Smooth muscle cell (in vitro differentiated cells): ENCODE data around the gene SLC22A23. TPM values are rescaled to one million over a fixed set of nuclear protein-coding genes. Genes with fewer than 3 reads are reported as not detected.

Source experiments
- DNase-seq: peaks from one replicate; lab custom pipeline; 2025; ENCODE audit not compliant: unreplicated experiment; lab: John Stamatoyannopoulos, UW
- H2AFZ ChIP-seq: fragments of 200-600 bp; sonication (generic); 2 replicates; pipeline ENCODE4 v1.6.0; 2016; ENCODE audit warnings: antibody characterized with exemption, low read depth, mild to moderate bottlenecking
- H3F3A ChIP-seq: fragments of 200-600 bp; sonication (generic); 2 replicates; pipeline ENCODE4 v1.6.0; 2017; ENCODE audit warnings: antibody characterized with exemption, low read depth
- H3K27ac ChIP-seq: fragments of 200-600 bp; sonication (generic); 2 replicates; pipeline ENCODE4 v1.5.1; 2016; ENCODE audit warnings: low read depth, mild to moderate bottlenecking
- H3K27me3 ChIP-seq: fragments of 200-600 bp; sonication (generic); 2 replicates; pipeline ENCODE4 v1.6.1; 2016; ENCODE audit warnings: low read depth, mild to moderate bottlenecking
- H3K36me3 ChIP-seq: fragments of 200-600 bp; sonication (generic); 2 replicates; pipeline ENCODE4 v1.5.1; 2016; ENCODE audit warnings: low read depth
- H3K4me1 ChIP-seq: fragments of 200-600 bp; sonication (generic); 2 replicates; pipeline ENCODE4 v1.5.1; 2016; ENCODE audit warnings: low read depth
- H3K4me2 ChIP-seq: fragments of 200-600 bp; sonication (generic); 2 replicates; pipeline ENCODE4 v1.6.0; 2016; ENCODE audit warnings: mild to moderate bottlenecking
- H3K4me3 ChIP-seq: fragments of 200-600 bp; sonication (generic); 2 replicates; pipeline ENCODE4 v1.5.1; 2016; ENCODE audit warnings: mild to moderate bottlenecking
- H3K79me2 ChIP-seq: fragments of 200-600 bp; sonication (generic); 2 replicates; pipeline ENCODE4 v1.6.0; 2016; ENCODE audit warnings: low read depth, mild to moderate bottlenecking
- H3K9ac ChIP-seq: fragments of 200-600 bp; sonication (generic); 2 replicates; pipeline ENCODE4 v1.6.0; 2016; ENCODE audit warnings: low read depth
- H3K9me3 ChIP-seq: fragments of 200-600 bp; sonication (generic); replicated peaks from 2 replicates; pipeline ENCODE4 v1.5.1; 2016; ENCODE audit warnings: low read depth
- H4K20me1 ChIP-seq: fragments of 200-600 bp; sonication (generic); 2 replicates; pipeline ENCODE4 v1.6.0; 2016; ENCODE audit warnings: low read depth
- CTCF ChIP-seq: fragments of 200-600 bp; sonication (generic); IDR thresholded peaks from 2 replicates; pipeline ENCODE4 v1.5.1; 2017; ENCODE audit warnings: borderline replicate concordance, mild to moderate bottlenecking, antibody characterized with exemption; ENCODE audit not compliant: insufficient read depth, poor library complexity, severe bottlenecking
- WGBS: methylation state at CpG from one replicate; pipeline ENCODE4 v1.1.7; 2016; ENCODE audit warnings: low lambda C conversion rate; 5-methylcytosine and 5-hydroxymethylcytosine counted together
- polyA plus RNA-seq: library from polyadenylated mRNA; unstranded; fragments of >200 nt; fragmentation: Nextera tagmentation; extraction: Ambion mirVana; gene quantifications from 2 replicates; pipeline ENCODE4 v1.2.1, GENCODE V29; 2016
- total RNA-seq: library from RNA; depleted of rRNA; stranded (reverse); fragments of >200 nt; gene quantifications from 2 replicates; pipeline ENCODE4 v1.2.3, GENCODE V29; 2014

SLC22A23 gene
- total and polyA plus RNA-seq, 2 experiments from 2014 or later = 1.6 to 3.8 TPM

DNA sequence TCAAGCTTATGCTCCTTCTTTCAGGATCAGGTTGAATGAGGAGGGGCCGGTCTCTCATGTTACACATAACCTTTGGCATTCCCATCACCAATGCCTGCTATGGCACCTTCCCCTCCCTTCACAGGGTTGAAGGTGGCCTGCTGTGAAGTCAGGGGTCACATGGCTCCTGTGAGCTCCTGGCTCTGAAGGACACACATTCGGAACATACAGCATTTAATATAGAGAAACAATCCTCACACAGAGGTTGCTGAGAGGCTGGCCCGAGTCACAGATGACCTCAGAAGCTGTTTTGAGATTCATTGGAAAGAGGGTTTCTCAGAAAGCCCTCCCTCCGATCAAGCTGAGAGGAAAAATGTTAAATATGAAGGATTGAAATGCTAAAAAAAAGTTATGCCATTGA, 116.0 kb downstream of the SLC22A23 start:
- Histone ChIP-seq H4K20me1 (no peaks in the 10 kb centered on the region), H3K4me2 (no peak overlapping the region), H3K27me3 (peaks cover 19% of the 10 kb centered on the region), H3K4me1 (peaks cover 63% of the 10 kb centered on the region), H3K27ac (peak overlapping the region; percentile 18), H3K9ac (no peak overlapping the region), H3K4me3 (no peak overlapping the region), H3F3A (peaks cover 16% of the 10 kb centered on the region), H3K79me2 (no peaks in the 10 kb centered on the region), H2AFZ (no peak overlapping the region), H3K36me3 (no peaks in the 10 kb centered on the region), H3K9me3 (no peaks in the 10 kb centered on the region)
- WGBS = 74% methylated on average over 4 of the region's 4 CpGs
- no peak for DNase-seq
- TF ChIP-seq CTCF = no peak

DNA sequence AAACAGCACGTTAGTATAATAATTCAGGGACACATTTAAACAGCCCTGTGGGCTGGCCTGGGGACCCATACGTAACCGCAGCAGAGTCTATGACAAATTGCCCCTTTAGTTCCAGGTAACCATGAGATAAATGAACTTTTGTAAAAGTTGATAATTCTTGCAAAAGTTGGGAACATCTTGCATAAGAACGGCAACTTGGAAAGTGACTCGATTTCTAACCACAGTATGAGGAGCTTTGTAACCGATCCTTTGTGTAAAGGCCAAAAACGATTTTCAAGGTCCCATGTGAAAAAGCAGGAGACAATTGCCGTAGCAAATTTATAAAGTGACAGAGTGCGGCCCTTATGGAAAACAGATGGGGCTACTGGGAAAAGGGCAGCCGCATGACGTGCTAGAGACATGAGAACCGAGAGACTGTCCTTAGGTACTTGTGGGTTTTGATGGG, 116.5 kb downstream of the SLC22A23 start:
- no peak for TF ChIP-seq CTCF
- Histone ChIP-seq H3K27ac (no peak overlapping the region), H3K4me3 (no peak overlapping the region), H3K4me2 (no peak overlapping the region), H3K4me1 (peaks cover 63% of the 10 kb centered on the region), H3K27me3 (peaks cover 17% of the 10 kb centered on the region), H4K20me1 (no peaks in the 10 kb centered on the region), H3K9ac (no peak overlapping the region), H3F3A (peaks cover 16% of the 10 kb centered on the region), H3K36me3 (no peaks in the 10 kb centered on the region), H3K9me3 (no peaks in the 10 kb centered on the region), H3K79me2 (no peaks in the 10 kb centered on the region), H2AFZ (no peak overlapping the region)
- DNase-seq = no peak
- WGBS = 80% methylated on average over 12 of the region's 12 CpGs

- Histone ChIP-seq H3K27ac (no peak overlapping the region), H3K4me1 (peaks cover 60% of the 10 kb centered on the region)
Measured at GRCh38 chr6:3339811-3340210, 117.0 kb downstream of the SLC22A23 start.

More at GRCh38 chr6:3339811-3340210, 117.0 kb downstream of the SLC22A23 start:
- peaks cover 16% of the 10 kb centered on the region for H3F3A ChIP-seq
- no peak overlapping the region for H2AFZ ChIP-seq
- WGBS = 97% methylated on average over 5 of the region's 5 CpGs
- no peaks in the 10 kb centered on the region for H3K79me2 ChIP-seq
- H4K20me1 ChIP-seq = no peaks in the 10 kb centered on the region
- no peak overlapping the region for H3K4me2 ChIP-seq
- no peaks in the 10 kb centered on the region for H3K9me3 ChIP-seq
- TF ChIP-seq CTCF = no peak
- no peak for DNase-seq
- peaks cover 13% of the 10 kb centered on the region for H3K27me3 ChIP-seq
- H3K36me3 ChIP-seq = no peaks in the 10 kb centered on the region
- H3K4me3 ChIP-seq = no peak overlapping the region
- H3K9ac ChIP-seq = no peak overlapping the region
